HepG2 (cell line): ENCODE measurements around the gene YPEL4. TPM values are rescaled to one million over a fixed set of nuclear protein-coding genes. Genes with fewer than 3 reads are reported as not detected.

ENCODE experiments used
- ARID2 ChIP-seq: sonication (generic); formaldehyde crosslinking; IDR thresholded peaks from 2 replicates; pipeline ENCODE4 v1.8.1; 2022; ENCODE audit warnings: mild to moderate bottlenecking, missing genetic modification reagents, borderline replicate concordance
- CBX5 ChIP-seq: sonication (generic); formaldehyde crosslinking; IDR thresholded peaks from 2 replicates; pipeline ENCODE4 v1.4.0; 2020; ENCODE audit warnings: missing genetic modification reagents, borderline replicate concordance
- CEBPB ChIP-seq: IDR thresholded peaks from 2 replicates; pipeline ENCODE4 v1.6.1; 2011; ENCODE audit warnings: low read depth, low read length, improper control_type of control experiment, borderline replicate concordance
- CREB1 ChIP-seq, 2 experiments: fragments of 450-650 bp in 1 of 2; IDR thresholded peaks; 2 replicates each; pipeline ENCODE4 v1.6.1; 2016 to 2017; ENCODE audit warnings: control low read depth in 1 of 2, mild to moderate bottlenecking in 1 of 2, missing compliant biosample characterization in 1 of 2, missing genetic modification characterization in 1 of 2
- GTF2F1 ChIP-seq: fragments of 150-350 bp; IDR thresholded peaks from 2 replicates; pipeline ENCODE4 v1.6.1; 2014; ENCODE audit warnings: low read length
- RFXAP ChIP-seq: sonication (generic); formaldehyde crosslinking; IDR thresholded peaks from 2 replicates; pipeline ENCODE4 v1.4.0; 2020; ENCODE audit warnings: missing genetic modification reagents, borderline replicate concordance
- SIN3A ChIP-seq: IDR thresholded peaks from 2 replicates; pipeline ENCODE4 v1.6.1; 2011; ENCODE audit warnings: low read depth, mild to moderate bottlenecking, control low read depth, low read length, borderline replicate concordance
- SIX4 ChIP-seq: sonication (generic); formaldehyde crosslinking; IDR thresholded peaks from 2 replicates; pipeline ENCODE4 v1.4.0; 2020; ENCODE audit warnings: missing genetic modification reagents
- SP1 ChIP-seq, 2 experiments: fragments of 450-650 bp in 1 of 2; sonication (generic) in 1 of 2; formaldehyde crosslinking in 1 of 2; IDR thresholded peaks; 2 replicates each; pipeline versions ENCODE4 v1.4.0 to v1.6.1; 2016 to 2020; ENCODE audit warnings: missing genetic modification reagents in 1 of 2
- ZNF709 ChIP-seq: sonication (generic); formaldehyde crosslinking; IDR thresholded peaks from 2 replicates; pipeline ENCODE4 v1.5.0; 2020; ENCODE audit warnings: mild to moderate bottlenecking, missing genetic modification reagents
- ZNF841 ChIP-seq: sonication (generic); formaldehyde crosslinking; IDR thresholded peaks from 2 replicates; pipeline ENCODE4 v1.8.1; 2023; ENCODE audit warnings: missing genetic modification reagents, borderline replicate concordance
- polyA plus RNA-seq, 8 experiments: library from polyadenylated mRNA; depleted of rRNA in 3 of 8; stranded (reverse) in 7 of 8; unstranded in 1 of 8; fragments of >200 nt; fragmentation: Illumina TruSeq in 4 of 8; extraction: Trizol in 4 of 8; gene quantifications; 2 replicates each; pipeline versions ENCODE4 v1.2.1 to v1.2.3, GENCODE V29; 2011 to 2016; ENCODE audit warnings: low read depth in 4 of 8, missing spikeins in 1 of 8, mixed read lengths in 1 of 8; ENCODE audit not compliant: insufficient read depth in 1 of 8
- total RNA-seq, 5 experiments: library from RNA; depleted of rRNA; stranded (reverse); fragments of >200 nt; fragmentation: Illumina TruSeq; extraction: Trizol; gene quantifications; 2 replicates each; pipeline ENCODE4 v1.2.3, GENCODE V29; 2016; ENCODE audit warnings: low read depth in 1 of 5
- TF ChIP-seq, protein P1 (sequence below): sonication (generic); formaldehyde crosslinking; IDR thresholded peaks from 2 replicates; pipeline ENCODE4 v1.4.0; 2020; ENCODE audit warnings: mild to moderate bottlenecking, missing genetic modification reagents
- TF ChIP-seq, protein P2 (sequence below): sonication (generic); formaldehyde crosslinking; IDR thresholded peaks from 2 replicates; pipeline ENCODE4 v1.8.1; 2022; ENCODE audit warnings: mild to moderate bottlenecking, missing genetic modification reagents
- TF ChIP-seq, protein P3 (sequence below): IDR thresholded peaks from 2 replicates; pipeline ENCODE4 v1.6.1; 2016; ENCODE audit warnings: missing biosample characterization, missing genetic modification reagents, low read depth
- TF ChIP-seq, protein P4 (sequence below): sonication (generic); formaldehyde crosslinking; IDR thresholded peaks from 2 replicates; pipeline ENCODE4 v1.8.1; 2023; ENCODE audit warnings: missing genetic modification reagents, mild to moderate bottlenecking, borderline replicate concordance

YPEL4 gene
- total and polyA plus RNA-seq, 2 of the 13 experiments (the other 11 are each of a cell fraction or from before 2014, with no cell fraction given) = 0.04 TPM; not detected in 1

DNA sequence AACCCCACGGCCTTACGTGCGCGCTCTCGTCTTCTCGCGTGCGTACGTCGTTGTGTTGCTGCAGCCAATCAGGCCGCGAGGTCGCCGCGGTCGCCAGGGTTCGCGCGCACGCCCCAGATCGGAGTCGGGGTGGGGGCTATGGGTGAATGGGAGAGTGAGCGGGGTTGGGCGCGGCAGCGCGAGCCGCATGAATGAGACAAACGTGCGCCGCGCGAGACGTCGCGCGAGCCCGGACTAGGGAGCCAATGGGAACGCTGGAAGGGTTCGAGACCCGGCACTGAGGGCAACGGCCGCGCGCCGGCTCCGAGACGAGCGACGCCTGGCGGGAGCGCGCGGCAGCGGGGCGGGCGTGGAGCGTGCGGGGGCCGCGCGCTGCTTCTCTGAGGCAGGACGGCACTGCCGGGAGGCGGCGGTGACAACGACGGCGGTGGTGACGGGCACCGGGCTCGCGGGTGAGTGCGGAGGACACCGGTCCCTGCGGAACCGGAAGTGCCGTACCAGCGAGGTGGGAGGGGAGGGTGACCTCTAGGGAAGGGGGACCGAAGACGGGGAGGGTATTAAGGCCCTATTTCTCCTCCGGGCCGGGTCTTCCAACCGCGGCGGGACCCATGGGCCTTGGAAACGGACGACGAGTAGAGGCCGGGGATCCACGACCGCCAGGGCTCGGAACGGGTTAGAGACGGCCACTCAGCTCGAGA lies 18.2 kb upstream of the YPEL4 start, which contains the start of gene ZDHHC5 (continued):
- TF ChIP-seq, protein P1, sequence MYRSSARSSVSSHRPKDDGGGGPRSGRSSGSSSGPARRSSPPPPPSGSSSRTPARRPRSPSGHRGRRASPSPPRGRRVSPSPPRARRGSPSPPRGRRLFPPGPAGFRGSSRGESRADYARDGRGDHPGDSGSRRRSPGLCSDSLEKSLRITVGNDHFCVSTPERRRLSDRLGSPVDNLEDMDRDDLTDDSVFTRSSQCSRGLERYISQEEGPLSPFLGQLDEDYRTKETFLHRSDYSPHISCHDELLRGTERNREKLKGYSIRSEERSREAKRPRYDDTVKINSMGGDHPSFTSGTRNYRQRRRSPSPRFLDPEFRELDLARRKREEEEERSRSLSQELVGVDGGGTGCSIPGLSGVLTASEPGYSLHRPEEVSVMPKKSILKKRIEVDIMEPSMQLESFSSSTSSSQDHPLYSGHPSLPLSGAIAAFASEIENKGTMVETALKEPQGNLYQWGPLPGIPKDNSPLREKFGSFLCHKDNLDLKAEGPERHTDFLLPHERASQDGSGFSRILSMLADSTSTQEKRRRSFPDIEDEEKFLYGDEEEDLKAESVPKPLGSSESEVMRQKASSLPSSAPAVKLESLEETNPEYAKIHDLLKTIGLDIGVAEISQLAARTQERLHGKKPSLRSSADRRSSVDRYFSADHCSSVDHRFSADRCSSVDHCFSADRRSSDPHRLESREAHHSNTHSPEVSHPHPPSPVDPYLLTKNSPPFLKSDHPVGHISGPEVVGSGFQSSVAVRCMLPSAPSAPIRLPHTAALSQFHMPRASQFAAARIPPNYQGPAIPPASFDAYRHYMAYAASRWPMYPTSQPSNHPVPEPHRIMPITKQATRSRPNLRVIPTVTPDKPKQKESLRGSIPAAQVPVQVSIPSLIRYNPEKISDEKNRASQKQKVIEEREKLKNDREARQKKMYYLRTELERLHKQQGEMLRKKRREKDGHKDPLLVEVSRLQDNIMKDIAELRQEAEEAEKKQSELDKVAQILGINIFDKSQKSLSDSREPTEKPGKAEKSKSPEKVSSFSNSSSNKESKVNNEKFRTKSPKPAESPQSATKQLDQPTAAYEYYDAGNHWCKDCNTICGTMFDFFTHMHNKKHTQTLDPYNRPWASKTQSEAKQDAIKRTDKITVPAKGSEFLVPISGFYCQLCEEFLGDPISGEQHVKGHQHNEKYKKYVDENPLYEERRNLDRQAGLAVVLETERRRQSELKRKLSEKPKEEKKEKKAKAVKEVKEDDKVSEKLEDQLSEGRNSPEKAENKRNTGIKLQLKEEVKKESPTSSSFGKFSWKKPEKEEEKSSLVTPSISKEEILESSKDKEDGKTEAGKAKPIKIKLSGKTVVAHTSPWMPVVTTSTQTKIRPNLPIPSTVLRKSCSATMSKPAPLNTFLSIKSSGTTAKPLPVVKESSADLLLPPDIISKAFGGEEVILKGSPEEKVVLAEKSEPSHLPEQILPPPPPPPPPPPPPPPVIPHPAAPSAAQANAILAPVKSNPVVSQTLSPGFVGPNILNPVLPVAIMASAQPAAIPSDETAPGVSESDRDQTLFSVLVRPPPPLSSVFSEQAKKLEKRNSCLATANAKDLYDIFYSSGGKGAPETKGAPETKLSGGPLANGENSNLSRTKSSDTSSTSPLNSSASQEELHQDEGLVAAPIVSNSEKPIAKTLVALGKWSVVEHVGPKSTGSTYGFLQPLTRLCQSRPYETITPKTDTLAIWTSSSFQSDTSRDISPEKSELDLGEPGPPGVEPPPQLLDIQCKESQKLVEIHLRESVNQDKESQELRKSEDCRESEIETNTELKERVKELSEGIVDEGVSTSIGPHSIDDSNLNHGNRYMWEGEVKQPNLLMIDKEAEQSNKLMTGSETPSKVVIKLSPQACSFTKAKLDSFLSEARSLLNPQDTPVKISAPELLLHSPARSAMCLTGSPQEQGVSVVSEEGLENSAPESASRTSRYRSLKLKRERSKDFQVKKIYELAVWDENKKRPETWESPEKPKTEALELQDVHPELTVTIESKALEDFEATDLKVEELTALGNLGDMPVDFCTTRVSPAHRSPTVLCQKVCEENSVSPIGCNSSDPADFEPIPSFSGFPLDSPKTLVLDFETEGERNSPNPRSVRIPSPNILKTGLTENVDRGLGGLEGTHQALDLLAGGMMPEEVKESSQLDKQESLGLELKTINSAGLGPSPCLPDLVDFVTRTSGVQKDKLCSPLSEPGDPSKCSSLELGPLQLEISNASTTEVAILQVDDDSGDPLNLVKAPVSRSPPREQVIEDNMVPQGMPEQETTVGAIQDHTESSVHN (CRISPR knock-in tag) = 0 out of 2 replicates have a peak, but pooled peaks have one; percentile 51
- TF ChIP-seq SP1 (IDR thresholded peaks at IDR 0.05) (no peak), SP1 (CRISPR knock-in tag; IDR thresholded peaks at IDR 0.05) (no peak), CEBPB (no peak), ARID2 (CRISPR knock-in tag) (no peak), ZNF709 (CRISPR knock-in tag) (no peak), ZNF841 (CRISPR knock-in tag) (no peak), GTF2F1 (no peak), RFXAP (CRISPR knock-in tag) (peak; percentile 86), SIN3A (no peak; the same call in 1 of the 2 replicates), SIX4 (CRISPR knock-in tag) (no peak), CBX5 (CRISPR knock-in tag) (no peak; the same call in 1 of the 2 replicates), CREB1 (IDR thresholded peaks at IDR 0.05) (peak; percentile 78), CREB1 (CRISPR knock-in tag; IDR thresholded peaks at IDR 0.05) (peak; percentile 61; the same call in 1 of the 2 replicates)
- TF ChIP-seq, protein P2, sequence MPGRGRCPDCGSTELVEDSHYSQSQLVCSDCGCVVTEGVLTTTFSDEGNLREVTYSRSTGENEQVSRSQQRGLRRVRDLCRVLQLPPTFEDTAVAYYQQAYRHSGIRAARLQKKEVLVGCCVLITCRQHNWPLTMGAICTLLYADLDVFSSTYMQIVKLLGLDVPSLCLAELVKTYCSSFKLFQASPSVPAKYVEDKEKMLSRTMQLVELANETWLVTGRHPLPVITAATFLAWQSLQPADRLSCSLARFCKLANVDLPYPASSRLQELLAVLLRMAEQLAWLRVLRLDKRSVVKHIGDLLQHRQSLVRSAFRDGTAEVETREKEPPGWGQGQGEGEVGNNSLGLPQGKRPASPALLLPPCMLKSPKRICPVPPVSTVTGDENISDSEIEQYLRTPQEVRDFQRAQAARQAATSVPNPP (CRISPR knock-in tag) = no peak; the same call in 1 of the 2 replicates
- TF ChIP-seq, protein P3, sequence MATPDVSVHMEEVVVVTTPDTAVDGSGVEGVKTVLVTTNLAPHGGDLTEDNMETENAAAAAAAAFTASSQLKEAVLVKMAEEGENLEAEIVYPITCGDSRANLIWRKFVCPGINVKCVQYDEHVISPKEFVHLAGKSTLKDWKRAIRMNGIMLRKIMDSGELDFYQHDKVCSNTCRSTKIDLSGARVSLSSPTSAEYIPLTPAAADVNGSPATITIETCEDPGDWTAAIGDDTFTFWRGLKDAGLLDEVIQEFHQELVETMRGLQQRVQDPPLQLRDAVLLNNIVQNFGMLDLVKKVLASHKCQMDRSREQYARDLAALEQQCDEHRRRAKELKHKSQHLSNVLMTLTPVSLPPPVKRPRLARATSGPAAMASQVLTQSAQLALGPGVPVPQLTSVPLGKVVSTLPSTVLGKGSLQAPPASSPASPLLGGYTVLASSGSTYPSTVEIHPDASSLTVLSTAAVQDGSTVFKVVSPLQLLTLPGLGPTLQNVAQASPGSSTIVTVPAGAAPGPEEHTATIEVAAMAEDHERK (CRISPR knock-in tag) = peak; percentile 99
- TF ChIP-seq, protein P4, sequence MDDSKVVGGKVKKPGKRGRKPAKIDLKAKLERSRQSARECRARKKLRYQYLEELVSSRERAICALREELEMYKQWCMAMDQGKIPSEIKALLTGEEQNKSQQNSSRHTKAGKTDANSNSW = peak; percentile 61; the same call in 1 of the 2 replicates
